GM12878 (cell line): ENCODE results near the gene MRPS35. TPM values are rescaled to one million over a fixed set of nuclear protein-coding genes. Genes with fewer than 3 reads are reported as not detected.

ENCODE experiments used
- ATAC-seq: fragments of 200-7000 bp; cut with Tn5 transposase; 3 replicates; pipeline ENCODE4 v1.9.1; 2020; ENCODE audit warnings: mild to moderate bottlenecking, moderate library complexity
- BruUV-seq: library from RNA; stranded (reverse); fragments of 400-500 nt; replicated peaks from 2 replicates; lab custom pipeline; 2021; lab: Mats Ljungman, UMichigan
- CTCF ChIA-PET: fragments of 300-600 bp; sonication (Branson Sonifier 250); formaldehyde crosslinking; extraction: SDS; loops from one replicate; lab custom pipeline; 2021; ENCODE audit warnings: inconsistent platforms; lab: Yijun Ruan, JAX
- POLR2A ChIA-PET: fragments of 350-600 bp; formaldehyde crosslinking; extraction: SDS; loops from one replicate; lab custom pipeline; 2021; ENCODE audit warnings: inconsistent platforms; lab: Charles Lee
- RAD21 ChIA-PET: fragments of 300-600 bp; sonication (Branson Sonifier 250); formaldehyde crosslinking; loops from one replicate; lab custom pipeline; 2023; ENCODE audit warnings: antibody characterized with exemption; ENCODE audit not compliant: unreplicated experiment; lab: Charles Lee
- SMC1A ChIA-PET: fragments of 300-600 bp; sonication (Branson Sonifier 250); formaldehyde crosslinking; loops from one replicate; lab custom pipeline; 2023; ENCODE audit not compliant: unreplicated experiment, uncharacterized antibody; lab: Charles Lee
- DNase-seq: peaks from one replicate; pipeline ENCODE4 v3.0.0-alpha.2; 2011; ENCODE audit warnings: low read depth, low spot score
- FAIRE-seq: peaks from 3 replicates; lab custom pipeline; 2011; peaks lifted over from hg19 to GRCh38; lab: Jason Lieb, UNC
- H2AFZ ChIP-seq: 2 replicates; pipeline ENCODE4 v1.6.0; 2011; ENCODE audit warnings: low read depth, low read length, control low read depth; ENCODE audit not compliant: control insufficient read depth
- H3K27ac ChIP-seq: 2 replicates; pipeline ENCODE4 v1.5.1; 2011; ENCODE audit warnings: control low read depth; ENCODE audit not compliant: control insufficient read depth, insufficient read depth
- H3K27me3 ChIP-seq, 2 experiments: replicated peaks in 1 of 2; 2 replicates each; pipeline versions ENCODE4 v1.6.0 to v1.6.1; 2011; ENCODE audit warnings: low read length in 1 of 2; ENCODE audit not compliant: control insufficient read depth in 2 of 2, insufficient read depth in 2 of 2
- H3K36me3 ChIP-seq, 2 experiments: 2 replicates each; pipeline ENCODE4 v1.5.1; 2011; ENCODE audit warnings: low read length in 1 of 2; ENCODE audit not compliant: control insufficient read depth in 2 of 2, insufficient read depth in 2 of 2
- H3K4me1 ChIP-seq: 2 replicates; pipeline ENCODE4 v1.6.1; 2011; ENCODE audit warnings: mild to moderate bottlenecking, low read length, moderate library complexity, mixed read lengths; ENCODE audit not compliant: control insufficient read depth, insufficient read depth
- H3K4me2 ChIP-seq: 2 replicates; pipeline ENCODE4 v1.6.0; 2011; ENCODE audit warnings: control low read depth; ENCODE audit not compliant: control insufficient read depth, insufficient read depth
- H3K4me3 ChIP-seq: fragments of 200-600 bp; sonication (generic); 2 replicates; pipeline ENCODE4 v1.5.1; 2016
- H3K79me2 ChIP-seq: 2 replicates; pipeline ENCODE4 v1.6.0; 2011; ENCODE audit warnings: low read length; ENCODE audit not compliant: control insufficient read depth, insufficient read depth
- H3K9ac ChIP-seq: 2 replicates; pipeline ENCODE4 v1.8.0; 2011; ENCODE audit warnings: low read length, control low read depth, mixed read lengths; ENCODE audit not compliant: control insufficient read depth, insufficient read depth
- H3K9me3 ChIP-seq: replicated peaks from 3 replicates; pipeline ENCODE4 v1.5.1; 2011; ENCODE audit warnings: mild to moderate bottlenecking, low read length; ENCODE audit not compliant: control insufficient read depth, insufficient read depth
- H4K20me1 ChIP-seq: 2 replicates; pipeline ENCODE4 v1.6.0; 2011; ENCODE audit not compliant: control insufficient read depth, insufficient read depth
- ASH2L ChIP-seq: fragments of 300-600, 200-600 bp; sonication (generic); IDR thresholded peaks from 2 replicates; pipeline ENCODE4 v1.6.1; 2017; ENCODE audit warnings: low read depth, mild to moderate bottlenecking, borderline replicate concordance
- ATF7 ChIP-seq: fragments of 450-650 bp; IDR thresholded peaks from 2 replicates; pipeline ENCODE4 v1.6.1; 2016; ENCODE audit warnings: low read depth, mild to moderate bottlenecking
- BHLHE40 ChIP-seq, 2 experiments: fragments of 450-650 bp in 1 of 2; IDR thresholded peaks; 2 replicates each; pipeline ENCODE4 v1.6.1; 2011 to 2017; ENCODE audit warnings: low read depth in 2 of 2, borderline replicate concordance in 1 of 2, improper control_type of control experiment in 1 of 2, low read length in 1 of 2, mild to moderate bottlenecking in 1 of 2
- FOXM1 ChIP-seq: IDR thresholded peaks from 2 replicates; pipeline ENCODE4 v1.6.1; 2012; ENCODE audit warnings: low read depth, mild to moderate bottlenecking, inconsistent platforms, low read length, moderate library complexity
- IKZF2 ChIP-seq, 2 experiments: fragments of 450-650 bp; IDR thresholded peaks; 2 replicates each; pipeline ENCODE4 v1.6.1; 2017; ENCODE audit warnings: mild to moderate bottlenecking in 2 of 2, moderate library complexity in 2 of 2
- RCOR1 ChIP-seq: conservative IDR thresholded peaks from 2 replicates; pipeline ENCODE4 v1.6.1; 2012; ENCODE audit warnings: low read depth, low read length, improper control_type of control experiment
- SMAD5 ChIP-seq: IDR thresholded peaks from 2 replicates; pipeline ENCODE4 v1.6.1; 2016; ENCODE audit warnings: antibody characterized with exemption, low read depth
- YBX1 ChIP-seq: fragments of 450-650 bp; IDR thresholded peaks from 2 replicates; pipeline ENCODE4 v1.6.1; 2016; ENCODE audit warnings: antibody characterized with exemption
- WGBS: methylation state at CpG from one replicate; pipeline ENCODE4 v1.1.6; 2016; ENCODE audit warnings: low lambda C conversion rate; ENCODE audit not compliant: insufficient replicate concordance, insufficient coverage; ENCODE audit errors: missing lambda C conversion rate; 5-methylcytosine and 5-hydroxymethylcytosine counted together
- in situ Hi-C: fragments of 300-500 bp; cut with MboI; formaldehyde crosslinking; loops from 9 replicates; pipeline ENCODE4 v1.14.3; 2018; ENCODE audit warnings: mixed read lengths
- intact Hi-C: fragments of 100-400 bp; cut with micrococcal nuclease; formaldehyde crosslinking; loops from one replicate; pipeline ENCODE4 v1.14.2; 2022; ENCODE audit not compliant: unreplicated experiment
- polyA plus RNA-seq, 11 experiments: library from polyadenylated mRNA; depleted of rRNA in 4 of 11; unstranded in 6 of 11; stranded (reverse) in 5 of 11; fragments of >200 nt; fragmentation: Nextera tagmentation in 4 of 11; fragmentation: Illumina TruSeq in 1 of 11; extraction: Ambion mirVana in 4 of 11; extraction: Trizol in 1 of 11; gene quantifications; 1 replicate in 1 of 11; 2 replicates in 10 of 11; pipeline versions ENCODE4 v1.2.1 to v1.2.3, GENCODE V29; 2011 to 2016; ENCODE audit warnings: inconsistent platforms in 2 of 11, missing spikeins in 2 of 11, low read depth in 1 of 11
- total RNA-seq, 4 experiments: library from RNA; depleted of rRNA in 3 of 4; stranded (reverse); fragments of >200 nt in 3 of 4; fragmentation: Illumina TruSeq in 1 of 4; extraction: Trizol in 1 of 4; gene quantifications; 2 replicates each; pipeline versions ENCODE4 v1.2.1 to v1.2.3, GENCODE V29; 2013 to 2021
- TF ChIP-seq, protein P1 (sequence below): IDR thresholded peaks from 2 replicates; pipeline ENCODE4 v1.6.1; 2011; ENCODE audit warnings: low read depth, low read length, improper control_type of control experiment, borderline replicate concordance

MRPS35 gene
- total and polyA plus RNA-seq, 10 of the 15 experiments (the other 5 are each of a cell fraction or from before 2014, with no cell fraction given), result 45.7 to 111 (median 67.1) TPM

DNA sequence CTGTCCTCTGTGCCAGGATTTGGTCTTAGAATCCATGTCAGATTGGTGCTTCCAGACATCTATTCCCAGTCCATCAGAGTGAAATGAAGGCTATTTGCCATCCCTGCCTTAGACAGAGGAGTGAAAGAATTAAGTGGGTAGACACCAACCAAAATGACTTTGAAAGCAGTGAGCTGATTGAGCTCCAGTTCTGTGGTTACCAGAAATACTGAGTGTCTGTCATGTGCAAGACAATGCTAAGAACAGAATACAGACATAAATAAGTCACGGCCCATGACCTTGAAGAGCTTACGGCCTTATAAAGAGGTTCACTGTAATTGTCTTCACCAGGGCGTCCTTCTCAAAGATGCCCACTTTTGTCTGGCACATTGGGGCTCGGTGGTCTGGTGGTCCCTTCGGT is 91.0 kb downstream of the MRPS35 start:
- Histone ChIP-seq H3K27me3 (no peaks in the 10 kb centered on the region), H3K4me2 (no peak overlapping the region), H3K4me3 (no peak overlapping the region), H3K36me3 (peaks cover 0 to 11% of the 10 kb centered on the region in 2 experiments; a peak in 3 of 4 replicates), H3K9ac (no peak overlapping the region), H3K4me1 (no peaks in the 10 kb centered on the region), H4K20me1 (no peaks in the 10 kb centered on the region), H2AFZ (no peak overlapping the region), H3K27ac (no peak overlapping the region), H3K79me2 (no peaks in the 10 kb centered on the region), H3K9me3 (no peaks in the 10 kb centered on the region)
- FAIRE-seq, result no peak
- ChIA-PET CTCF (interaction anchor here (1.5 kb wide), 1 partner anchor 13 kb away, joined by 3 read pairs; no protein-coding TSS in a partner anchor), POLR2A (no interaction called here), SMC1A (no interaction called here), RAD21 (no interaction called here)
- intact Hi-C loops (no loop called here), in situ Hi-C loops (no loop called here)
- no TSS peak for BruUV-seq
- DNase-seq, result no peak
- 88% methylated on average over 5 of the region's 5 CpGs for WGBS
- no peak for TF ChIP-seq FOXM1
- TF ChIP-seq YBX1, result no peak
- TF ChIP-seq BHLHE40 (IDR thresholded peaks at IDR 0.05; ENCODE audit: borderline replicate concordance in 1 of 2, low read depth in 2 of 2, low read length in 1 of 2), result no peak
- TF ChIP-seq ASH2L, result no peak
- ATAC-seq, result no peak

- CTCF ChIA-PET, result interaction anchor here (0.6 to 1.5 kb wide), 3 partner anchors 14 to 268 kb away, joined by 3 to 4 read pairs (median 3); no protein-coding TSS in a partner anchor
- Histone ChIP-seq H3K79me2 (no peaks in the 10 kb centered on the region), H3K4me1 (no peaks in the 10 kb centered on the region), H3K4me2 (no peak overlapping the region), H3K27ac (no peak overlapping the region), H2AFZ (no peak overlapping the region), H3K4me3 (no peak overlapping the region), H3K9ac (no peak overlapping the region), H3K36me3 (peaks cover 0 to 8% of the 10 kb centered on the region in 2 experiments; a peak in 2 of 4 replicates), H3K9me3 (no peaks in the 10 kb centered on the region), H3K27me3 (no peaks in the 10 kb centered on the region), H4K20me1 (no peaks in the 10 kb centered on the region)
- no peak for DNase-seq
- SMC1A ChIA-PET, result no interaction called here
- TF ChIP-seq, protein P1, sequence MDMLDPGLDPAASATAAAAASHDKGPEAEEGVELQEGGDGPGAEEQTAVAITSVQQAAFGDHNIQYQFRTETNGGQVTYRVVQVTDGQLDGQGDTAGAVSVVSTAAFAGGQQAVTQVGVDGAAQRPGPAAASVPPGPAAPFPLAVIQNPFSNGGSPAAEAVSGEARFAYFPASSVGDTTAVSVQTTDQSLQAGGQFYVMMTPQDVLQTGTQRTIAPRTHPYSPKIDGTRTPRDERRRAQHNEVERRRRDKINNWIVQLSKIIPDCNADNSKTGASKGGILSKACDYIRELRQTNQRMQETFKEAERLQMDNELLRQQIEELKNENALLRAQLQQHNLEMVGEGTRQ, result no peak
- TF ChIP-seq ATF7 (no peak), IKZF2 (IDR thresholded peaks at IDR 0.05) (no peak), RCOR1 (no peak), SMAD5 (no peak)
- BruUV-seq, result no TSS peak
- no peak for FAIRE-seq
- in situ Hi-C loops (no loop called here), intact Hi-C loops (no loop called here)
- POLR2A ChIA-PET, result no interaction called here
- RAD21 ChIA-PET, result no interaction called here
- ATAC-seq, result no peak
- WGBS, result 36% methylated on average over 4 of the region's 4 CpGs
These were observed 91.9 kb downstream of the MRPS35 start for GRCh38 chr12:27802511-27802910.
